ENCODE results near the gene IFITM1.
"Not testable (repeated sequence)": the region's sequence is repeated elsewhere in the genome, so short reads cannot be mapped to it uniquely, and the experiment has no call there.

GRCh38 chr11:314554-314875 is 675 bp downstream of the IFITM1 start:
- not testable (repeated sequence) for TF ChIP-seq CTCF (IDR thresholded peaks at IDR 0.05; ENCODE audit: control extremely low read depth in 1 of 3, insufficient read depth in 1 of 3, low read depth in 1 of 3, low read length in 3 of 3); POLR2A (IDR thresholded peaks at IDR 0.05; ENCODE audit: control extremely low read depth in 1 of 2, low read depth in 2 of 2, low read length in 2 of 2); POLR2AphosphoS5 (IDR thresholded peaks at IDR 0.05; ENCODE audit: low read depth, low read length); NRF1 (IDR thresholded peaks at IDR 0.05; ENCODE audit: low read depth, low read length); TEAD4 (IDR thresholded peaks at IDR 0.05; ENCODE audit: low read depth, low read length); SAP30 (IDR thresholded peaks at IDR 0.05; ENCODE audit: insufficient read depth, insufficient replicate concordance, low read length); JUND (IDR thresholded peaks at IDR 0.05; ENCODE audit: low read length)
